Hippocampal formation (tissue), 2 donors: Measurements from ENCODE around the gene MYH15.

Experiments used
- DNase-seq, 2 donors: peaks; one replicate each; lab custom pipeline; 2025; lab: John Stamatoyannopoulos, UW

MYH15 gene

GRCh38 chr3:108509871-108510270 lies 525 bp downstream of the MYH15 start:
- no peak for DNase-seq

GRCh38 chr3:108509263-108509662 lies 1.1 kb downstream of the MYH15 start:
- no peak for DNase-seq

- no peak for DNase-seq
Observed at GRCh38 chr3:108507902-108508301, 2.5 kb downstream of the MYH15 start.

GRCh38 chr3:108505811-108506210 lies 4.6 kb downstream of the MYH15 start:
- no peak for DNase-seq

GRCh38 chr3:108503722-108504121 lies 6.7 kb downstream of the MYH15 start:
- no peak for DNase-seq

- no peak for DNase-seq
Observed at GRCh38 chr3:108501535-108501934, 8.9 kb downstream of the MYH15 start.

- DNase-seq = no peak
Observed at GRCh38 chr3:108500728-108501127, 9.7 kb downstream of the MYH15 start.

- DNase-seq = no peak
Observed at GRCh38 chr3:108497271-108497670, 13.1 kb downstream of the MYH15 start.

- DNase-seq = no peak
Observed at GRCh38 chr3:108495717-108496116, 14.7 kb downstream of the MYH15 start.

GRCh38 chr3:108494906-108495531 lies 15.4 kb downstream of the MYH15 start:
- no peak for DNase-seq

- no peak for DNase-seq
Observed at GRCh38 chr3:108493862-108494261, 16.5 kb downstream of the MYH15 start.

GRCh38 chr3:108491456-108491855 lies 18.9 kb downstream of the MYH15 start:
- no peak for DNase-seq

GRCh38 chr3:108489776-108490175 lies 20.6 kb downstream of the MYH15 start:
- peak; percentile 4 to 59 for DNase-seq

GRCh38 chr3:108488631-108489030 lies 21.8 kb downstream of the MYH15 start:
- no peak for DNase-seq

GRCh38 chr3:108487439-108487838 lies 23.0 kb downstream of the MYH15 start:
- no peak for DNase-seq

- peak; percentile 46 to 56 for DNase-seq
Observed at GRCh38 chr3:108486941-108487340, 23.5 kb downstream of the MYH15 start.

- peak; percentile 7 to 46 for DNase-seq
Observed at GRCh38 chr3:108486338-108486737, 24.1 kb downstream of the MYH15 start.

- peak in 1 of 2 donors; percentile 18 for DNase-seq
Observed at GRCh38 chr3:108485146-108485545, 25.2 kb downstream of the MYH15 start.

- DNase-seq = no peak
Observed at GRCh38 chr3:108479224-108479623, 31.2 kb downstream of the MYH15 start.

- DNase-seq = peak; percentile 49 to 70
Observed at GRCh38 chr3:108477511-108478147, 32.8 kb downstream of the MYH15 start.

- peak in 1 of 2 donors; percentile 21 for DNase-seq
Observed at GRCh38 chr3:108475220-108475782, 35.1 kb downstream of the MYH15 start.

- no peak for DNase-seq
Observed at GRCh38 chr3:108474581-108474980, 35.8 kb downstream of the MYH15 start.

- no peak for DNase-seq
Observed at GRCh38 chr3:108473711-108474110, 36.7 kb downstream of the MYH15 start.
